HG03378 (cell line): ENCODE data around the gene DPH1.

ENCODE experiments used
- ATAC-seq: cut with Tn5 transposase; IDR thresholded peaks from one replicate; pipeline ENCODE4 v1.9.1; 2021; ENCODE audit warnings: mild to moderate bottlenecking, moderate library complexity; ENCODE audit not compliant: unreplicated experiment

The DPH1 gene

GRCh38 chr17:2076087-2076984, 46.4 kb downstream of the DPH1 start:
- ATAC-seq, result no peak

- ATAC-seq, result no peak
These were observed 47.1 kb downstream of the DPH1 start for GRCh38 chr17:2077040-2077439.

- no peak for ATAC-seq
These were observed 51.6 kb downstream of the DPH1 start for GRCh38 chr17:2081564-2081963.

GRCh38 chr17:2082003-2082781, 52.2 kb downstream of the DPH1 start:
- no peak for ATAC-seq

GRCh38 chr17:2083613-2084035, 53.7 kb downstream of the DPH1 start:
- ATAC-seq, result peak; percentile 41

GRCh38 chr17:2084036-2084765, 54.2 kb downstream of the DPH1 start:
- ATAC-seq, result no peak

- no peak for ATAC-seq
These were observed 55.1 kb downstream of the DPH1 start for GRCh38 chr17:2084766-2085647.

- no peak for ATAC-seq
These were observed 55.6 kb downstream of the DPH1 start for GRCh38 chr17:2085648-2085949.

- no peak for ATAC-seq
These were observed 56.4 kb downstream of the DPH1 start for GRCh38 chr17:2086306-2086705.

GRCh38 chr17:2087597-2088211, 57.8 kb downstream of the DPH1 start:
- peak; percentile 53 for ATAC-seq

- peak; percentile 5 for ATAC-seq
These were observed 59.1 kb downstream of the DPH1 start for GRCh38 chr17:2089021-2089422.

- no peak for ATAC-seq
These were observed 60.3 kb downstream of the DPH1 start for GRCh38 chr17:2090210-2090641.

- no peak for ATAC-seq
These were observed 61.0 kb downstream of the DPH1 start for GRCh38 chr17:2090804-2091534.

- ATAC-seq, result no peak
These were observed 62.3 kb downstream of the DPH1 start for GRCh38 chr17:2092253-2092652.

- no peak for ATAC-seq
These were observed 63.4 kb downstream of the DPH1 start for GRCh38 chr17:2093349-2093748.
